ENCODE measurements around the gene TNFSF13.

The TNFSF13 gene

DNA sequence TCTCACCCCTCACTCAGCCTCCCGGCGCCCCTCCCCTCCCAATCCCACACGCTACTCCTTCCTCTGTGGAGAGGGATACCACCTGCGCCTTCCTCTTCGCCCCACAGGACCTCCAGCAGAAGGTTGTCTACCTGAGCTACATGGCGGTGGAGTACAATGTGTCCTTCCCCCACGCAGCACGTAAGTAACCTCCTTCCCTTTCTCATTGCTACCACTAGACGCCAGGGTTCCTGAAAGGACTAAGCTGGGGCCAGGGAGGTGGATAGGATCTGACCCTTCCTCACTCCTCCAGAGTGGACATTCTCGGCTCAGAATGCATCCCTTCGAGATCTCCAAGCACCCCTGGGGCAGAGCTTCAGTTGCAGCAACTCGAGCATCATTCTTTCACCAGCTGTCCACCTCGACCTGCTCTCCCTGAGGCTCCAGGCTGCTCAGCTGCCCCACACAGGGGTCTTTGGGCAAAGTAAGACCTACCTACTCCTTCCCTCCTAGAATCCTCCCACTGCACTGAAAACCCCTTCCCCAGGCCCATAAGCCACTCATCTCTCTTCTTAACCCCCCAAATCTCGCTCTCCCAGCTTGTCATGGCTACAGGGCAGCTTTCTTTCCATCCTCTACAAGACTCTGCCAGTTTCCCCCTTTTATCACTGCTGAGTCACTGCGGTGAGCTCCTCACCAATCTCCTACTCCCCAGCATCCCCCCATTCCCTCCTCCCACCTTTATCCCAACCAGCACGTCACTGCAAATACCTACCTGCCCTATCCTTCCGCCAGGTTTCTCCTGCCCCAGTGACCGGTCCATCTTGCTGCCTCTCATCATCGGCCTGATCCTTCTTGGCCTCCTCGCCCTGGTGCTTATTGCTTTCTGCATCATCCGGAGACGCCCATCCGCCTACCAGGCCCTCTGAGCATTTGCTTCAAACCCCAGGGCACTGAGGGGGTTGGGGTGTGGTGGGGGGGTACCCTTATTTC lies 22.3 kb downstream of the TNFSF13 start:
- TF ChIP-seq EZH2phosphoT487 (IDR thresholded peaks at IDR 0.05; ENCODE audit: low read length) (no peak), EZH2 (optimal IDR thresholded peaks at IDR 0.05; ENCODE audit: low read depth, low read length) (no peak)
- TF ChIP-seq, protein P1, sequence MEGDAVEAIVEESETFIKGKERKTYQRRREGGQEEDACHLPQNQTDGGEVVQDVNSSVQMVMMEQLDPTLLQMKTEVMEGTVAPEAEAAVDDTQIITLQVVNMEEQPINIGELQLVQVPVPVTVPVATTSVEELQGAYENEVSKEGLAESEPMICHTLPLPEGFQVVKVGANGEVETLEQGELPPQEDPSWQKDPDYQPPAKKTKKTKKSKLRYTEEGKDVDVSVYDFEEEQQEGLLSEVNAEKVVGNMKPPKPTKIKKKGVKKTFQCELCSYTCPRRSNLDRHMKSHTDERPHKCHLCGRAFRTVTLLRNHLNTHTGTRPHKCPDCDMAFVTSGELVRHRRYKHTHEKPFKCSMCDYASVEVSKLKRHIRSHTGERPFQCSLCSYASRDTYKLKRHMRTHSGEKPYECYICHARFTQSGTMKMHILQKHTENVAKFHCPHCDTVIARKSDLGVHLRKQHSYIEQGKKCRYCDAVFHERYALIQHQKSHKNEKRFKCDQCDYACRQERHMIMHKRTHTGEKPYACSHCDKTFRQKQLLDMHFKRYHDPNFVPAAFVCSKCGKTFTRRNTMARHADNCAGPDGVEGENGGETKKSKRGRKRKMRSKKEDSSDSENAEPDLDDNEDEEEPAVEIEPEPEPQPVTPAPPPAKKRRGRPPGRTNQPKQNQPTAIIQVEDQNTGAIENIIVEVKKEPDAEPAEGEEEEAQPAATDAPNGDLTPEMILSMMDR (IDR thresholded peaks at IDR 0.05; ENCODE audit: low read length) = no peak
- Histone ChIP-seq H3K79me2 (ENCODE audit: low read length) (peaks cover 69% of the 10 kb centered on the region), H3K27ac (ENCODE audit: low read length) (no peak overlapping the region), H2AFZ (ENCODE audit: low read length) (no peak overlapping the region), H3K27me3 (replicated peaks; ENCODE audit: insufficient read depth, low read length) (no peaks in the 10 kb centered on the region), H3K4me2 (ENCODE audit: low read depth, low read length) (no peak overlapping the region), H4K20me1 (ENCODE audit: insufficient read depth, low read length) (peaks cover 28% of the 10 kb centered on the region), H3K9me3 (replicated peaks; ENCODE audit: insufficient read depth, low read length) (no peaks in the 10 kb centered on the region), H3K9ac (ENCODE audit: low read length) (no peak overlapping the region), H3K4me1 (ENCODE audit: low read length) (peaks cover 54% of the 10 kb centered on the region), H3K36me3 (replicated peaks; ENCODE audit: insufficient read depth, low read length) (peaks cover 18% of the 10 kb centered on the region; the same call in 1 of the 2 replicates), H3K9me2 (replicated peaks; ENCODE audit: insufficient read depth, low read length) (no peaks in the 10 kb centered on the region), H3F3A (ENCODE audit: insufficient read depth, low read length) (peaks cover 56% of the 10 kb centered on the region), H3K4me3 (ENCODE audit: low read length) (no peak overlapping the region)
- no peak for DNase-seq

DNA sequence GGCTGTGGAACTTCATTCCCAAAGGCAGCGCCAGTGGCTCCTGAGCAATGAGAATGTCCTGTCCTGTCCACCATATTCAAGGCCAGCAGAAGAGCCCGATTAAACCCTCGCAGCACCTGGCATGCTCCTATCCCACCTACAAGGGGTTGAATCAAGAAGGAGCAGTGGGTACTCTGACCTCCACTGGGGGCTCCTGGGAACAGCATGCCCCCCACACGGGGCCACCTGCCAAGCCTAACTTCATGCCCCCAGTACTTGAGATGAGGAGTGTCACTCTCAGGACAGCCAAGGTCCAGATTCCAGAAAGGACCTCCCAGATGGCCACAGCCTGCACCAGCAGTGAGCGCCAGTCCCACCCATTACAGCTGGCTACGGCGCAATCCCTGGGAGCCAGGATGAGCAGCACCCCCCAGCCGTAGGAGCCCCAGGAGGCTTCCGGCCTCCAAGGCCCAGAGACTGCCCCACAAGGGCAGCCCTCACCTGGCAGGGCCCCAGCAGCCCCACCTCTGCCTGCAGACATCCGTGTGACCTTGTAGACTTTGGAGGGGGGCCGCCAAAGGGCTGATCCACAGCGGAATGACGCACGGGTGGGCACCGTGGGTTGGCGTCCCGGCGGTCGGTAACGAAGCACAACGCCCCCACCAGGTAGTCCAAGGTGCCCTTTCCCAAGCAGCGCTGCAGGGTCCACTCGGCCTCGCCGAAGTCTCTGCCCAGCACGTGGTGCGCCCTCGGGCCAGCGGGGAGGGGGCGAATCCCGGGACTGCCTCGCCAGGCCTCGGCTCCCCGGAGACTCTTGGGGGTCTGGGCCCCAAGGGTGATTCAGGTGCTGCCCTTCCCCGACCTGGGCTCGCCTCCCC lies 24.1 kb downstream of the TNFSF13 start:
- H2AFZ ChIP-seq (ENCODE audit: low read length) = peak overlapping the region; percentile 91; the same call in 1 of the 2 replicates
- no peaks in the 10 kb centered on the region for H3K9me2 ChIP-seq (replicated peaks; ENCODE audit: insufficient read depth, low read length)
- H3K4me3 ChIP-seq (ENCODE audit: low read length) = peak overlapping the region; percentile 80
- peaks cover 4% of the 10 kb centered on the region; the same call in 1 of the 2 replicates for H3K36me3 ChIP-seq (replicated peaks; ENCODE audit: insufficient read depth, low read length)
- H3K4me2 ChIP-seq (ENCODE audit: low read depth, low read length) = peak overlapping the region; percentile 90
- H3K4me1 ChIP-seq (ENCODE audit: low read length) = peaks cover 38% of the 10 kb centered on the region
- TF ChIP-seq, protein P1 (IDR thresholded peaks at IDR 0.05; ENCODE audit: low read length) = no peak
- TF ChIP-seq EZH2phosphoT487 (IDR thresholded peaks at IDR 0.05; ENCODE audit: low read length) (no peak), EZH2 (optimal IDR thresholded peaks at IDR 0.05; ENCODE audit: low read depth, low read length) (no peak)
- no peak for DNase-seq
- H3K27ac ChIP-seq (ENCODE audit: low read length) = peak overlapping the region; percentile 80; the same call in 1 of the 2 replicates
- peak overlapping the region; percentile 86; the same call in 1 of the 2 replicates for H3K9ac ChIP-seq (ENCODE audit: low read length)
- peaks cover 59% of the 10 kb centered on the region for H3K79me2 ChIP-seq (ENCODE audit: low read length)
- H4K20me1 ChIP-seq (ENCODE audit: insufficient read depth, low read length) = peaks cover 12% of the 10 kb centered on the region
- H3F3A ChIP-seq (ENCODE audit: insufficient read depth, low read length) = peaks cover 38% of the 10 kb centered on the region
- no peaks in the 10 kb centered on the region for H3K9me3 ChIP-seq (replicated peaks; ENCODE audit: insufficient read depth, low read length)
- H3K27me3 ChIP-seq (replicated peaks; ENCODE audit: insufficient read depth, low read length) = no peaks in the 10 kb centered on the region

DNA sequence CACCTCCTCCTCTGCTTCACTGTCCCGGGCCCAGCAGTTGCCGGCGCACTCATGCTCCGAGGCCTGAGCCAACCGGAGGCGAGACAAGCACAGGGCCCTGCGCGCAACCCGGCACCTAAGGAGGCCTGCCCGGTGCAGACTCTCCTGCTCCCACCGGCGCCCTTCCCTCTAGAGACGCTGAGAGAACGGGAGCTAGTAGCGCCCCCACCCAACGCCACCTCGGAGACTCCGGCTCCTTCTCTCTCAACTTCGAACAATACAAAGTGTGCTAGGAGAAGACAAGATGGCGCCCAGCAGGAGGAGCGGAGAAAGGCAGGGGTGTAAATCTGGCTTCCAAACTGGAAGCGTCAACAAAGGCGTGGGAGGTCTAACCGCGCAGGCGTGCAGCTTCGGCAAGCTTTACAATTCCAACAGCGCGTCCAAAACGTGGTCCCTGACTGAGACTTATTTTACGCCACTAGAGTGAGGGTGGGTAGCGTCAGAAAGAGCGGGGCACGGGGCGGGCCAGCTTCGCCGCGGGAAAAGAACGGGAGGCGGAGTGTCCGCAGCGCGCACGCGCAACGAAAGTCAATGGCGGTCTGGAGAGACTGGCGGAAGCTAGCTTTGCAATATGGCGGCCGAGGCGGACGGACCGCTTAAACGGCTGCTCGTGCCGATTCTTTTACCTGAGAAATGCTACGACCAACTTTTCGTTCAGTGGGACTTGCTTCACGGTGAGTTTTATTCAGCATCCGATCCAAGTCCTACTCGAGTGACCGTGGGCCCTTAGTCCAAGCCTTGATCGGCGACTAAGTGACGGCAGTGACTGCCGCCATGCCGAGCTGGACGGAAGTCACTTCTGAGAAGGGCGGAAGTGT lies 24.9 kb downstream of the TNFSF13 start, which contains the start of gene MPDU1:
TSS of gene MPDU1 (plus strand) at position 600 of the 857 bp plus-strand sequence. CDS start at position 611, 11 bp downstream.
- H3K27me3 ChIP-seq (replicated peaks; ENCODE audit: insufficient read depth, low read length) = no peaks in the 10 kb centered on the region
- no peaks in the 10 kb centered on the region for H3K9me3 ChIP-seq (replicated peaks; ENCODE audit: insufficient read depth, low read length)
- peak within 1 kb of the TSS; percentile 80 for H3K27ac ChIP-seq (ENCODE audit: low read length)
- peak within 1 kb of the TSS; percentile 91 for H2AFZ ChIP-seq (ENCODE audit: low read length)
- H3F3A ChIP-seq (ENCODE audit: insufficient read depth, low read length) = peaks cover 31% of the 10 kb centered on the region
- H3K4me3 ChIP-seq (ENCODE audit: low read length) = peak within 1 kb of the TSS; percentile 80
- peak; percentile 96 for DNase-seq
- H3K4me1 ChIP-seq (ENCODE audit: low read length) = peaks cover 30% of the 10 kb centered on the region
- H3K79me2 ChIP-seq (ENCODE audit: low read length) = peaks cover 57% of the 10 kb centered on the region
- H3K36me3 ChIP-seq (replicated peaks; ENCODE audit: insufficient read depth, low read length) = no peaks in the 10 kb centered on the region
- TF ChIP-seq EZH2 (optimal IDR thresholded peaks at IDR 0.05; ENCODE audit: low read depth, low read length) = no peak
- TF ChIP-seq EZH2phosphoT487 (IDR thresholded peaks at IDR 0.05; ENCODE audit: low read length) = no peak
- TF ChIP-seq, protein P1 (IDR thresholded peaks at IDR 0.05; ENCODE audit: low read length) = no peak
- peak within 1 kb of the TSS; percentile 86 for H3K9ac ChIP-seq (ENCODE audit: low read length)
- peak within 1 kb of the TSS; percentile 90 for H3K4me2 ChIP-seq (ENCODE audit: low read depth, low read length)
- no peaks in the 10 kb centered on the region for H3K9me2 ChIP-seq (replicated peaks; ENCODE audit: insufficient read depth, low read length)
- H4K20me1 ChIP-seq (ENCODE audit: insufficient read depth, low read length) = 0 out of 2 replicates have a peak, but pooled peaks cover 6% of the 10 kb centered on the region
